GM10847 (cell line): ENCODE results near the gene COQ9.

ENCODE experiments used
- POLR2A ChIP-seq: IDR thresholded peaks from 2 replicates; pipeline ENCODE4 v1.6.1; 2011; ENCODE audit not compliant: insufficient read length; ENCODE audit errors: extremely low read depth

The COQ9 gene

GRCh38 chr16:57447186-57447962 is at the start of gene COQ9, which contains the start of gene CIAPIN1:
Gene COQ9, plus strand, starts transcription at chr16:57447479. Its CDS starts 27 bp downstream, at chr16:57447506.
Gene CIAPIN1, minus strand, starts transcription at chr16:57447385. Its CDS starts 6,457 bp downstream, at chr16:57440928.
- no peak for TF ChIP-seq POLR2A

- no peak for TF ChIP-seq POLR2A
Observed at GRCh38 chr16:57401943-57402640, 45.2 kb upstream of the COQ9 start.

GRCh38 chr16:57403965-57404817 is 43.1 kb upstream of the COQ9 start, which contains the start of gene CCL17:
Gene CCL17, plus strand, starts transcription at chr16:57404767. Its CDS starts 9,166 bp downstream, at chr16:57413933.
- TF ChIP-seq POLR2A: no peak

- TF ChIP-seq POLR2A: no peak
Observed at GRCh38 chr16:57405097-57405496, 42.2 kb upstream of the COQ9 start.

- no peak for TF ChIP-seq POLR2A
Observed at GRCh38 chr16:57406881-57407280, 40.4 kb upstream of the COQ9 start.

- TF ChIP-seq POLR2A: no peak
Observed at GRCh38 chr16:57407521-57408353, 39.5 kb upstream of the COQ9 start.

GRCh38 chr16:57409065-57409464 is 38.2 kb upstream of the COQ9 start:
- TF ChIP-seq POLR2A: no peak

GRCh38 chr16:57409870-57410587 is 37.2 kb upstream of the COQ9 start:
- TF ChIP-seq POLR2A: no peak

GRCh38 chr16:57411362-57411976 is 35.8 kb upstream of the COQ9 start:
- TF ChIP-seq POLR2A: no peak

- TF ChIP-seq POLR2A: no peak
Observed at GRCh38 chr16:57412584-57412983, 34.7 kb upstream of the COQ9 start.

GRCh38 chr16:57413301-57413730 is 34.0 kb upstream of the COQ9 start:
- no peak for TF ChIP-seq POLR2A

- TF ChIP-seq POLR2A: no peak
Observed at GRCh38 chr16:57413733-57414132, 33.5 kb upstream of the COQ9 start.

- TF ChIP-seq POLR2A: no peak
Observed at GRCh38 chr16:57416084-57416483, 31.2 kb upstream of the COQ9 start.

- no peak for TF ChIP-seq POLR2A
Observed at GRCh38 chr16:57419506-57419905, 27.8 kb upstream of the COQ9 start.
